ENCODE measurements around the gene CKAP2L.
A peak's percentile ranks its signal among the peaks of the same experiment; 100 is the strongest.

DNA sequence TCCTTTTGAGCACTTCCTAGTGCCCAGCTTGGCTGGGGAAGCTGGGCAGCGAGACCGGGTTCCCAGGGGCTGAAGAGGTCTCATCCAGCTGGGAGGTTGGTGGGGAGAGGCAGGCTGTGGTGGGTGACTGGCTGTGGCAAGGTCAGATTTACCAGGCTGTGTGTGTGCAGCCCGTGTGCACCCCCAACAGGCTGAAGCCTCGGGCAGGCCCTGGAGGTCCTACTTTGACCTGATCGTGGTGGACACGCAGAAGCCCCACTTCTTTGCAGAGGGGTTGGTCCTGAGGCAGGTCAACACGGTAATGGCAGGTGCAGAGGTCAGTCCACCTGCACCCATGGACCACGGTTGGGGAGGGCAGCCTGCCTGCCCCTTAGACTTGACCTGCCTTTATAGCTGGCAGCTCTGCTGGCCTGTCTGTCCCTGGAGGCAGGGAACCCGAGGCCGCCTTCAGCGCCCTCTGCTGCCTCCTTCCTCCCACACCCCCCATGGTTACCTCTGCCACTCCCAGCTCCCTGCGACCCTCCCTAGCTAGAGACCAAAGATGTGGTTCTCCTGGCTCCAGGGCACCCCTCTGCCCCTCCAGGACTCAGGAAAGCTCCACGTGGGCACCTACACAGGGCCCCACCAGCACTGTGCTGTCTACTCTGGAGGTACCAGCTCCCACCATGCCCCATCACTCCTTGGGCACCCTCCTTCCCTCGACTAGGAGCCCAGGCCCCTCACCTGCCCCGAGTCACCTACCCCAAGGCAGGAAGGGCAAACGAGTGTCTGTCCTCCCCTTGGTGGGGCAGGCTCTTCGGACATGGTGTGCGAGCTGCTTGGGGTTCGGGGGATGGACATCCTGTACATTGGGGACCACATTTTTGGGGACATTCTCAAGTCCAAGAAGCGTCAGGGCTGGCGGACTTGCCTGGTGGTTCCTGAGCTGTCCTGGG, 39.6 kb downstream of the CKAP2L start:
- TF ChIP-seq, protein P1, sequence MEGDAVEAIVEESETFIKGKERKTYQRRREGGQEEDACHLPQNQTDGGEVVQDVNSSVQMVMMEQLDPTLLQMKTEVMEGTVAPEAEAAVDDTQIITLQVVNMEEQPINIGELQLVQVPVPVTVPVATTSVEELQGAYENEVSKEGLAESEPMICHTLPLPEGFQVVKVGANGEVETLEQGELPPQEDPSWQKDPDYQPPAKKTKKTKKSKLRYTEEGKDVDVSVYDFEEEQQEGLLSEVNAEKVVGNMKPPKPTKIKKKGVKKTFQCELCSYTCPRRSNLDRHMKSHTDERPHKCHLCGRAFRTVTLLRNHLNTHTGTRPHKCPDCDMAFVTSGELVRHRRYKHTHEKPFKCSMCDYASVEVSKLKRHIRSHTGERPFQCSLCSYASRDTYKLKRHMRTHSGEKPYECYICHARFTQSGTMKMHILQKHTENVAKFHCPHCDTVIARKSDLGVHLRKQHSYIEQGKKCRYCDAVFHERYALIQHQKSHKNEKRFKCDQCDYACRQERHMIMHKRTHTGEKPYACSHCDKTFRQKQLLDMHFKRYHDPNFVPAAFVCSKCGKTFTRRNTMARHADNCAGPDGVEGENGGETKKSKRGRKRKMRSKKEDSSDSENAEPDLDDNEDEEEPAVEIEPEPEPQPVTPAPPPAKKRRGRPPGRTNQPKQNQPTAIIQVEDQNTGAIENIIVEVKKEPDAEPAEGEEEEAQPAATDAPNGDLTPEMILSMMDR (conservative IDR thresholded peaks at IDR 0.05; ENCODE audit: low read length) = peak; percentile 73
- no peak for TF ChIP-seq EZH2phosphoT487 (IDR thresholded peaks at IDR 0.05; ENCODE audit: borderline replicate concordance)

Measured in Loucy (cell line).